Psoas muscle (tissue), 8 donors: ENCODE data around the gene THRB. TPM values are rescaled to one million over a fixed set of nuclear protein-coding genes. Genes with fewer than 3 reads are reported as not detected.

Source experiments
- ATAC-seq, 4 donors: fragments of 200-7000 bp; cut with Tn5 transposase; one replicate each; pipeline ENCODE4 v1.9.1; 2020; ENCODE audit warnings: moderate library complexity in 3 of 4, mild to moderate bottlenecking in 2 of 4
- DNase-seq, 2 donors: peaks; one replicate each; pipeline ENCODE4 v3.0.0-alpha.2; 2020
- H3K27ac ChIP-seq: fragments of 200-600 bp; one replicate; pipeline ENCODE4 v1.8.0; 2022
- H3K27me3 ChIP-seq, 3 donors: fragments of 200-600 bp in 1 of 3; one replicate each; pipeline versions ENCODE4 v1.6.1 to v1.8.0; 2013 to 2022; ENCODE audit warnings: low read length in 2 of 3, mild to moderate bottlenecking in 2 of 3, moderate library complexity in 1 of 3; ENCODE audit not compliant: insufficient read depth in 3 of 3
- H3K36me3 ChIP-seq, 2 donors: fragments of 200-600 bp in 1 of 2; one replicate each; pipeline versions ENCODE4 v1.6.1 to v1.8.0; 2013 to 2022; ENCODE audit warnings: low read depth in 1 of 2, mild to moderate bottlenecking in 1 of 2, moderate library complexity in 1 of 2; ENCODE audit not compliant: insufficient read depth in 1 of 2
- H3K4me1 ChIP-seq: fragments of 200-600 bp; one replicate; pipeline ENCODE4 v1.8.0; 2022
- H3K4me3 ChIP-seq: fragments of 200-600 bp; one replicate; pipeline ENCODE4 v1.8.0; 2022; ENCODE audit warnings: mild to moderate bottlenecking
- H3K9me3 ChIP-seq: fragments of 200-600 bp; one replicate; pipeline ENCODE4 v1.8.0; 2022
- WGBS, 3 donors: extraction: QIAGEN DNeasy Blood & Tissue Kit; methylation state at CpG; one replicate each; pipeline versions ENCODE4 v1.1.6 to v1.1.7; 2013; 5-methylcytosine and 5-hydroxymethylcytosine counted together
- intact Hi-C, 2 donors: fragments of 100-400 bp; cut with DNase I; formaldehyde crosslinking; loops; one replicate each; pipeline versions ENCODE4 v1.11.0 to v1.14.2; 2022
- polyA plus RNA-seq, 3 donors: library from polyadenylated mRNA; stranded (reverse); fragments of 200-250 nt; gene quantifications; one replicate each; pipeline ENCODE4 v1.2.3, GENCODE V29; 2013
- total RNA-seq, 4 donors: library from RNA; stranded (reverse); fragmentation: NEBNext Ultra II Directional in 2 of 4; extraction: Animal tissue kit (Norgen Biotek cat#: 25700) in 2 of 4; gene quantifications; one replicate each; pipeline versions ENCODE4 v1.2.1 to v1.2.4, GENCODE V29; 2021 to 2023
- TF ChIP-seq, protein P1 (sequence below): fragments of 200-600 bp; IDR thresholded peaks from one replicate; pipeline ENCODE4 v1.8.0; 2022; ENCODE audit warnings: antibody characterized with exemption
- donor health status: healthy with polysubstance abuse.
- donor health status: DM: no; HTN: no; CAD: no; lungs with moderate emphysema.
- donor health status: Bipolar disorder and iron deficiency.
- donor health status: healthy.
- donor health status: DM: yes; HTN: yes; CAD: no.
- donor health status: DM: no; HTN: no; CAD: no.
- donor health status: DM: no; HTN: no; CAD: no.
- donor health status: DM: yes; HTN: yes; CAD: no.

The THRB gene
- total and polyA plus RNA-seq, 7 donors: 11.5 to 38.6 (median 31.4) TPM

DNA sequence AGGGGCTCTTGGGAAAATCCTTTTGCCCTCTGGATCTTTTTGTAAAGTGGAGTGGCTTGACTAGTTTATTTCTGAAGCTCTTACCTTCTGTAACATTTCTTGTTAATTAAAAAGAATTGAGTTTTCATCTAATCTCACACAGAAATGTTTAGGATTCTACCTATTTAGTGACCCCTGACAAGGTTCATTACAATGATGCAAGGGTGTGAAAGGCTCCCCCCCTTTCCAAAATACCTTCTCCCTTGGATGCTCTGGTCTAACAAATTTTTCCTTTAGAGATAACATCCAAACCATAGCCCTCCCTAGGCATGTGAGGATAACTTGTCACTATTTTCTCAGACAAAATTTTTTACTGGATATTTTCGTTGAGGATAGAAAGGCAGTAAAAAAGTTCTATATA lies 223.9 kb downstream of the THRB start:
- H3K4me1 ChIP-seq: peaks cover 22% of the 10 kb centered on the region
- no peaks in the 10 kb centered on the region for H3K27me3 ChIP-seq
- H3K9me3 ChIP-seq: no peaks in the 10 kb centered on the region
- intact Hi-C loops: no loop called here
- DNase-seq: no peak
- peak in 2 of 4 donors; percentile 31 to 35 for ATAC-seq
- WGBS, 3 donors: 66 to 76% (median 73%) methylated on average over 1 of the region's 1 CpG
- H3K4me3 ChIP-seq: no peak overlapping the region
- H3K27ac ChIP-seq: peak overlapping the region; percentile 75
- TF ChIP-seq, protein P1, sequence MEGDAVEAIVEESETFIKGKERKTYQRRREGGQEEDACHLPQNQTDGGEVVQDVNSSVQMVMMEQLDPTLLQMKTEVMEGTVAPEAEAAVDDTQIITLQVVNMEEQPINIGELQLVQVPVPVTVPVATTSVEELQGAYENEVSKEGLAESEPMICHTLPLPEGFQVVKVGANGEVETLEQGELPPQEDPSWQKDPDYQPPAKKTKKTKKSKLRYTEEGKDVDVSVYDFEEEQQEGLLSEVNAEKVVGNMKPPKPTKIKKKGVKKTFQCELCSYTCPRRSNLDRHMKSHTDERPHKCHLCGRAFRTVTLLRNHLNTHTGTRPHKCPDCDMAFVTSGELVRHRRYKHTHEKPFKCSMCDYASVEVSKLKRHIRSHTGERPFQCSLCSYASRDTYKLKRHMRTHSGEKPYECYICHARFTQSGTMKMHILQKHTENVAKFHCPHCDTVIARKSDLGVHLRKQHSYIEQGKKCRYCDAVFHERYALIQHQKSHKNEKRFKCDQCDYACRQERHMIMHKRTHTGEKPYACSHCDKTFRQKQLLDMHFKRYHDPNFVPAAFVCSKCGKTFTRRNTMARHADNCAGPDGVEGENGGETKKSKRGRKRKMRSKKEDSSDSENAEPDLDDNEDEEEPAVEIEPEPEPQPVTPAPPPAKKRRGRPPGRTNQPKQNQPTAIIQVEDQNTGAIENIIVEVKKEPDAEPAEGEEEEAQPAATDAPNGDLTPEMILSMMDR: no peak
- H3K36me3 ChIP-seq: no peaks in the 10 kb centered on the region

DNA sequence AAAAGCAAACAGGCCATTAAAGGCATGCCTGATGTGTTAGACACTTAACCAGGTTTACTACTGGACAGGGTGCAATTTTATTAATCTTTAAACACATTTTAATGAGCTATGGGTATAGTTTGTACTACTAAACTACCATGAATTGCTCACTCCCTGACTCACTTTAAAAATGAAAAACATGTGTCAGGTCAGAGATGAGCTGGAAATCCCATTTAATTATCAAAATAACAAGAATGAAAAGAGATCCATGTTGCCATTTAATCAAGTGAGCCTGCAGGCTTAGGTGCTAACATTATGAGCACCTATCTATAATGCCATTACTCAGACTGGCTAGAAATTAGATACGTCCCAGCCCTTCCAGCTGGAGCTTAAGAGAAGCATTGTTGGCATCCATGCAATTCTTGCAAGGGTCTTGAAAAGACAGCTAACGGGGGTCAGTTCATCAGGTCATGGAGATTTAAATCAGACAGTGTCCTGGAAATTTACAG lies 224.4 kb downstream of the THRB start:
- Histone ChIP-seq H3K9me3 (no peaks in the 10 kb centered on the region), H3K27me3 (no peaks in the 10 kb centered on the region), H3K27ac (peak overlapping the region; percentile 75), H3K36me3 (no peaks in the 10 kb centered on the region), H3K4me1 (peaks cover 22% of the 10 kb centered on the region), H3K4me3 (no peak overlapping the region)
- WGBS, 3 donors: 33 to 41% (median 36%) methylated on average over 2 of the region's 2 CpGs
- DNase-seq (no peak), ATAC-seq (peak; percentile 83 to 92 (median 88))
- intact Hi-C loops: no loop called here
- TF ChIP-seq, protein P1: no peak

DNA sequence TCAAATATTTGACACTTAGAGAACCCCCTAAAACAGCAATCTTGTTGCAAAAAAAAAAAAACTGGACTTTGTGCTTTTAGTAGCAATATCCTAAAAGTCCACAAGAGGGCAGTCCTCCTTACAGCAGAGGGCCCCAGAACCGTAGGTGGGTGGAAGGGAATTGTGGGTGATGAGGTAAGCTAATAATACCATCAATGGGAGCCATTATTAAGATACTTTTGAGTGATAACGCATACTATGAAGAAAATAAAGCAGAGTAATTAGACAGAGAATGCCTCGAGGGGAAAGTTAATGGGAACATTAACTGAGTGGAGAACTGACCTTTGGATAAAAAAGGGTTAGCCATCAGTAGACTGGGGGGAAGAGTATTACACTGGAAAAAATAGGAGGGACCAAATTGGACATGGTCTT lies 229.9 kb downstream of the THRB start:
- Histone ChIP-seq H3K4me3 (no peak overlapping the region), H3K27ac (no peak overlapping the region), H3K27me3 (no peaks in the 10 kb centered on the region), H3K4me1 (peaks cover 36% of the 10 kb centered on the region), H3K36me3 (no peaks in the 10 kb centered on the region), H3K9me3 (no peaks in the 10 kb centered on the region)
- TF ChIP-seq, protein P1: peak; percentile 76
- ATAC-seq (peak in 3 of 4 donors; percentile 37 to 58 (median 40)), DNase-seq (no peak)
- intact Hi-C loops: loop anchor here (5.0 to 10.0 kb wide), 4 partner anchors 100 to 420 kb away; partner anchors contain the start of gene THRB (in 1 of the 2)
- WGBS, 3 donors: 51 to 63% (median 54%) methylated on average over 3 of the region's 3 CpGs

DNA sequence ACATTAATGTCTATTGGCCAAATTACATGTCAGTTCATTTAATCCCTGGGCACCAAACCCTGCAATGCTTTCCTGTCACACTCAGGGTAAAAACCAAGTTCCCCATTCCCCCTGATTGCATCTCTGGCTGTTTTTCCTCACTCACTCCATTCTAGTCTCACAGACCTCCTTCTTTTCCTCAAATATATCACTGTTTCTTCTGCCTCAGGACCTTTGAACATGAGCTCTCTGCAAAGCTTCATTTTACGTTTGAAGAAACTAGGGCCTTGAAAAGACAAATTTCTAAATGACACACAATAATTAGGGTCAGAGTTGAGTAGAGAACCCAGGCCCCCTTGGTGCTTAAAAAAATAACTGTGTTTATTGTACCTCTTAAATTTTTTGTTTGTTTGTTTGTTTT lies 230.6 kb downstream of the THRB start:
- ATAC-seq: no peak
- no peaks in the 10 kb centered on the region for H3K27me3 ChIP-seq
- peak overlapping the region; percentile 26 for H3K27ac ChIP-seq
- peaks cover 34% of the 10 kb centered on the region for H3K4me1 ChIP-seq
- H3K4me3 ChIP-seq: no peak overlapping the region
- 95 to 97% (median 96%) methylated on average over 1 of the region's 1 CpG for WGBS, 3 donors
- H3K9me3 ChIP-seq: no peaks in the 10 kb centered on the region
- intact Hi-C loops: loop anchor here (5.0 to 10.0 kb wide), 4 partner anchors 101 to 421 kb away; partner anchors contain the start of gene THRB (in 1 of the 2)
- no peak for DNase-seq
- TF ChIP-seq, protein P1: no peak
- H3K36me3 ChIP-seq: no peaks in the 10 kb centered on the region
